Endodermal cell (in vitro differentiated cells): Measurements from ENCODE around the gene TFR2. TPM values are rescaled to one million over a fixed set of nuclear protein-coding genes. Genes with fewer than 3 reads are reported as not detected.

Experiments
- DNase-seq: peaks from one replicate; pipeline ENCODE4 v3.0.0-alpha.2; 2017
- H3K27ac ChIP-seq: 2 replicates; pipeline ENCODE4 v1.5.1; 2013; ENCODE audit warnings: mild to moderate bottlenecking, low read depth, low read length, moderate library complexity
- H3K27me3 ChIP-seq: 2 replicates; pipeline ENCODE4 v1.6.1; 2013; ENCODE audit warnings: mild to moderate bottlenecking, low read length, moderate library complexity; ENCODE audit not compliant: insufficient read depth, control insufficient read depth, poor library complexity, severe bottlenecking
- H3K36me3 ChIP-seq: 2 replicates; pipeline ENCODE4 v1.7.0; 2013; ENCODE audit warnings: mild to moderate bottlenecking, low read length, moderate library complexity; ENCODE audit not compliant: control insufficient read depth, insufficient read depth
- H3K4me1 ChIP-seq: one replicate; pipeline ENCODE4 v1.7.0; 2013; ENCODE audit warnings: low read length; ENCODE audit not compliant: control insufficient read depth, insufficient read depth
- H3K4me3 ChIP-seq: 2 replicates; pipeline ENCODE4 v1.5.1; 2013; ENCODE audit warnings: mild to moderate bottlenecking, low read length, moderate library complexity
- H3K9ac ChIP-seq: 2 replicates; pipeline ENCODE4 v1.6.1; 2013; ENCODE audit warnings: mild to moderate bottlenecking, low read length, moderate library complexity; ENCODE audit not compliant: poor library complexity, severe bottlenecking; ENCODE audit errors: extremely low read depth
- H3K9me3 ChIP-seq: 2 replicates; pipeline ENCODE4 v1.6.1; 2013; ENCODE audit warnings: mild to moderate bottlenecking, low read length, moderate library complexity; ENCODE audit not compliant: control insufficient read depth
- H3K27ac Mint-ChIP-seq: 2 replicates; pipeline ENCODE4 v1.8.0; 2020; ENCODE audit warnings: mixed read lengths
- H3K27me3 Mint-ChIP-seq: 2 replicates; pipeline ENCODE4 v1.8.0; 2021; ENCODE audit warnings: mild to moderate bottlenecking, mixed read lengths; ENCODE audit not compliant: insufficient read depth
- H3K36me3 Mint-ChIP-seq: 2 replicates; pipeline ENCODE4 v1.8.0; 2020; ENCODE audit warnings: low read depth, mixed read lengths
- H3K4me1 Mint-ChIP-seq: 2 replicates; pipeline ENCODE4 v1.8.0; 2020; ENCODE audit warnings: mixed read lengths
- H3K4me3 Mint-ChIP-seq: 2 replicates; pipeline ENCODE4 v1.8.0; 2020; ENCODE audit warnings: mild to moderate bottlenecking, moderate library complexity, mixed read lengths
- H3K9me3 Mint-ChIP-seq: 2 replicates; pipeline ENCODE4 v1.8.0; 2020; ENCODE audit warnings: mild to moderate bottlenecking, mixed read lengths
- WGBS, 2 experiments: methylation state at CpG; one replicate each; pipeline versions ENCODE4 v1.1.5 to v1.1.7; 2013; ENCODE audit warnings: missing lambda C conversion rate in 2 of 2, mixed read lengths in 1 of 2; ENCODE audit not compliant: insufficient coverage in 1 of 2, insufficient read length in 1 of 2; 5-methylcytosine and 5-hydroxymethylcytosine counted together
- total RNA-seq, 2 donors: library from RNA; stranded (reverse); fragmentation: NEBNext Ultra II Directional in 1 of 2; extraction: Animal tissue kit (Norgen Biotek cat#: 25700) in 1 of 2; gene quantifications; 2 replicates in 1 of 2; 3 replicates in 1 of 2; pipeline ENCODE4 v1.2.1, GENCODE V29; 2021
- TF ChIP-seq, protein P1 (sequence below): fragments of 200-600 bp; sonication (generic); conservative IDR thresholded peaks from 2 replicates; pipeline ENCODE4 v1.5.0; 2021; ENCODE audit warnings: antibody characterized with exemption, mild to moderate bottlenecking

TFR2 gene
- total RNA-seq, 2 donors from 2014 or later = 1.4 to 2.1 TPM

GRCh38 chr7:100675105-100675451, 33.7 kb upstream of the TFR2 start:
- TF ChIP-seq, protein P1, sequence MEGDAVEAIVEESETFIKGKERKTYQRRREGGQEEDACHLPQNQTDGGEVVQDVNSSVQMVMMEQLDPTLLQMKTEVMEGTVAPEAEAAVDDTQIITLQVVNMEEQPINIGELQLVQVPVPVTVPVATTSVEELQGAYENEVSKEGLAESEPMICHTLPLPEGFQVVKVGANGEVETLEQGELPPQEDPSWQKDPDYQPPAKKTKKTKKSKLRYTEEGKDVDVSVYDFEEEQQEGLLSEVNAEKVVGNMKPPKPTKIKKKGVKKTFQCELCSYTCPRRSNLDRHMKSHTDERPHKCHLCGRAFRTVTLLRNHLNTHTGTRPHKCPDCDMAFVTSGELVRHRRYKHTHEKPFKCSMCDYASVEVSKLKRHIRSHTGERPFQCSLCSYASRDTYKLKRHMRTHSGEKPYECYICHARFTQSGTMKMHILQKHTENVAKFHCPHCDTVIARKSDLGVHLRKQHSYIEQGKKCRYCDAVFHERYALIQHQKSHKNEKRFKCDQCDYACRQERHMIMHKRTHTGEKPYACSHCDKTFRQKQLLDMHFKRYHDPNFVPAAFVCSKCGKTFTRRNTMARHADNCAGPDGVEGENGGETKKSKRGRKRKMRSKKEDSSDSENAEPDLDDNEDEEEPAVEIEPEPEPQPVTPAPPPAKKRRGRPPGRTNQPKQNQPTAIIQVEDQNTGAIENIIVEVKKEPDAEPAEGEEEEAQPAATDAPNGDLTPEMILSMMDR = no peak
- Histone ChIP-seq H3K4me3 (peak overlapping the region; percentile 87), H3K36me3 (peaks cover 25% of the 10 kb centered on the region), H3K27me3 (peaks cover 8% of the 10 kb centered on the region), H3K27ac (no peak overlapping the region), H3K9ac (peak overlapping the region; percentile 59), H3K9me3 (no peaks in the 10 kb centered on the region), H3K4me1 (no peaks in the 10 kb centered on the region)
- peaks cover 22% of the 10 kb centered on the region for H3K27me3 Mint-ChIP-seq
- WGBS, 2 experiments = 0 to 1% methylated on average over 12 to 46 of the region's 46 CpGs
- peak overlapping the region; percentile 84 for H3K4me3 Mint-ChIP-seq
- H3K27ac Mint-ChIP-seq = no peak overlapping the region
- no peak for DNase-seq
- no peaks in the 10 kb centered on the region for H3K9me3 Mint-ChIP-seq
- peaks cover 5% of the 10 kb centered on the region for H3K4me1 Mint-ChIP-seq
- peaks cover 21% of the 10 kb centered on the region for H3K36me3 Mint-ChIP-seq

DNA sequence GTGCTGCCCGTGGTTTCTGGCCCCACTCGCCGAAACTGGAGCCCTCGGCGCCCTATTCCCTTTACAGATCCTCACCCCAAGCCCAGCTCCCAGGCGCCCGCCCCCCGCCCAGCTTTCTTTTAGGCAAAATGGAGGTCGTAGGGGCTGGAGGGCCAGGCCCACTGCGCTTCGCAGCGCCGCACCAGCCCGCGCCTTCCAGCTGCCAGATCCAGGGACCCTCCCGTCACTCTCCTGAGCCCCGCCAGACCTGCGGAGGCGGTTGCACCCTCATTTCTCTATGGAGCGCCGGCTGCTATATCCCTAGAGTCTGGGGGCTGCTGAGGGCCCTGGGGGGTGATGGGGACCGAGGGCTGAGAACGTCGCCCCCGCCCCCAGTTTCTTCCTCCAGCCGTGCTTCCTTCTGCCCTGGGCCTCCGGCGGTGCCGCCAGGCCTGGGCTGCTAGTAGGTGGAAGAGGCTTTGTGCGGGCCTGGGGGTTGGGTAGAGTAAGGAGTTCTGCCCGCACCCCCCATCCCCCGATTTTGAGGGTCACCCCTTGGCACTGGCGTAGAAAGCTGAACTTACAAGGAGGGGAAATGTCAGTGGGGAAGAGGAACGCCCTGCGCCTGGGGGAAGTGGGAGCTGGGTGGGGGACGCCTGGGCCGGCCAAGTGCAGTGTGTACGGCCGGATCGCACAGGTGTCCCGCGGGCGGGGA, 33.2 kb upstream of the TFR2 start:
- Histone ChIP-seq H3K9ac (peak overlapping the region; percentile 59), H3K9me3 (no peaks in the 10 kb centered on the region), H3K27ac (peak overlapping the region; percentile 32), H3K4me1 (no peaks in the 10 kb centered on the region), H3K27me3 (peaks cover 8% of the 10 kb centered on the region), H3K36me3 (peaks cover 20% of the 10 kb centered on the region), H3K4me3 (peak overlapping the region; percentile 87)
- H3K4me3 Mint-ChIP-seq = peak overlapping the region; percentile 84
- 1% methylated on average over 12 to 43 of the region's 43 CpGs for WGBS, 2 experiments
- H3K27me3 Mint-ChIP-seq = peaks cover 27% of the 10 kb centered on the region
- H3K27ac Mint-ChIP-seq = peak overlapping the region; percentile 74
- H3K36me3 Mint-ChIP-seq = peaks cover 21% of the 10 kb centered on the region
- H3K4me1 Mint-ChIP-seq = peaks cover 5% of the 10 kb centered on the region
- H3K9me3 Mint-ChIP-seq = no peaks in the 10 kb centered on the region
- peak; percentile 76 for DNase-seq
- TF ChIP-seq, protein P1 = no peak

- Mint-ChIP-seq H3K4me3 (peak overlapping the region; percentile 84), H3K36me3 (peaks cover 18% of the 10 kb centered on the region), H3K27me3 (peaks cover 31% of the 10 kb centered on the region), H3K9me3 (no peaks in the 10 kb centered on the region), H3K4me1 (peaks cover 2% of the 10 kb centered on the region), H3K27ac (peak overlapping the region; percentile 61)
- 0% methylated on average over 11 to 31 of the region's 34 CpGs for WGBS, 2 experiments
- peak overlapping the region; percentile 59 for H3K9ac ChIP-seq
- H3K27me3 ChIP-seq = peaks cover 8% of the 10 kb centered on the region
- no peaks in the 10 kb centered on the region for H3K4me1 ChIP-seq
- H3K9me3 ChIP-seq = no peaks in the 10 kb centered on the region
- peak overlapping the region; percentile 87 for H3K4me3 ChIP-seq
- no peak for DNase-seq
- peak overlapping the region; percentile 98 for H3K27ac ChIP-seq
- TF ChIP-seq, protein P1 = no peak
- H3K36me3 ChIP-seq = peaks cover 19% of the 10 kb centered on the region
Observed at GRCh38 chr7:100673942-100674410, 32.6 kb upstream of the TFR2 start.
